ENCODE measurements around the gene FER1L5.

FER1L5 gene

GRCh38 chr2:96642564-96643360 is at the start of gene FER1L5:
FER1L5 (plus strand) TSS chr2:96642764; CDS start chr2:96642837, 73 bp downstream.
- DNase-seq (ENCODE audit: low spot score), result peak; percentile 80

GRCh38 chr2:96594282-96594681 is 48.3 kb upstream of the FER1L5 start:
- no peak for DNase-seq (ENCODE audit: low spot score)

GRCh38 chr2:96594691-96595152 is 47.8 kb upstream of the FER1L5 start:
- DNase-seq (ENCODE audit: low spot score), result no peak

GRCh38 chr2:96596596-96596995 is 46.0 kb upstream of the FER1L5 start:
- DNase-seq (ENCODE audit: low spot score), result no peak

- DNase-seq (ENCODE audit: low spot score), result no peak
Measured at GRCh38 chr2:96599941-96600340, 42.6 kb upstream of the FER1L5 start.

- DNase-seq (ENCODE audit: low spot score), result no peak
Measured at GRCh38 chr2:96601382-96602292, 40.9 kb upstream of the FER1L5 start.

- no peak for DNase-seq (ENCODE audit: low spot score)
Measured at GRCh38 chr2:96602330-96602823, 40.2 kb upstream of the FER1L5 start.

GRCh38 chr2:96604104-96604503 is 38.5 kb upstream of the FER1L5 start:
- DNase-seq (ENCODE audit: low spot score), result no peak

- DNase-seq (ENCODE audit: low spot score), result no peak
Measured at GRCh38 chr2:96608469-96609455, 33.8 kb upstream of the FER1L5 start.

GRCh38 chr2:96616128-96616527 is 26.4 kb upstream of the FER1L5 start:
- DNase-seq (ENCODE audit: low spot score), result no peak

GRCh38 chr2:96616535-96616934 is 26.0 kb upstream of the FER1L5 start:
- no peak for DNase-seq (ENCODE audit: low spot score)

- no peak for DNase-seq (ENCODE audit: low spot score)
Measured at GRCh38 chr2:96617012-96617411, 25.6 kb upstream of the FER1L5 start.

GRCh38 chr2:96618596-96619283 is 23.8 kb upstream of the FER1L5 start:
- no peak for DNase-seq (ENCODE audit: low spot score)

- no peak for DNase-seq (ENCODE audit: low spot score)
Measured at GRCh38 chr2:96622544-96622943, 20.0 kb upstream of the FER1L5 start.

- DNase-seq (ENCODE audit: low spot score), result no peak
Measured at GRCh38 chr2:96623116-96623515, 19.4 kb upstream of the FER1L5 start.

- no peak for DNase-seq (ENCODE audit: low spot score)
Measured at GRCh38 chr2:96625571-96626552, 16.7 kb upstream of the FER1L5 start.

GRCh38 chr2:96626553-96626942 is 16.0 kb upstream of the FER1L5 start:
- DNase-seq (ENCODE audit: low spot score), result no peak

GRCh38 chr2:96631804-96632435 is 10.6 kb upstream of the FER1L5 start:
- DNase-seq (ENCODE audit: low spot score), result peak; percentile 53

- no peak for DNase-seq (ENCODE audit: low spot score)
Measured at GRCh38 chr2:96633641-96634040, 8.9 kb upstream of the FER1L5 start.

All from RKO (cell line).